ENCODE data around the gene TPRKB.
"Not testable (repeated sequence)": the region's sequence is repeated elsewhere in the genome, so short reads cannot be mapped to it uniquely, and the experiment has no call there.

Gene TPRKB

DNA sequence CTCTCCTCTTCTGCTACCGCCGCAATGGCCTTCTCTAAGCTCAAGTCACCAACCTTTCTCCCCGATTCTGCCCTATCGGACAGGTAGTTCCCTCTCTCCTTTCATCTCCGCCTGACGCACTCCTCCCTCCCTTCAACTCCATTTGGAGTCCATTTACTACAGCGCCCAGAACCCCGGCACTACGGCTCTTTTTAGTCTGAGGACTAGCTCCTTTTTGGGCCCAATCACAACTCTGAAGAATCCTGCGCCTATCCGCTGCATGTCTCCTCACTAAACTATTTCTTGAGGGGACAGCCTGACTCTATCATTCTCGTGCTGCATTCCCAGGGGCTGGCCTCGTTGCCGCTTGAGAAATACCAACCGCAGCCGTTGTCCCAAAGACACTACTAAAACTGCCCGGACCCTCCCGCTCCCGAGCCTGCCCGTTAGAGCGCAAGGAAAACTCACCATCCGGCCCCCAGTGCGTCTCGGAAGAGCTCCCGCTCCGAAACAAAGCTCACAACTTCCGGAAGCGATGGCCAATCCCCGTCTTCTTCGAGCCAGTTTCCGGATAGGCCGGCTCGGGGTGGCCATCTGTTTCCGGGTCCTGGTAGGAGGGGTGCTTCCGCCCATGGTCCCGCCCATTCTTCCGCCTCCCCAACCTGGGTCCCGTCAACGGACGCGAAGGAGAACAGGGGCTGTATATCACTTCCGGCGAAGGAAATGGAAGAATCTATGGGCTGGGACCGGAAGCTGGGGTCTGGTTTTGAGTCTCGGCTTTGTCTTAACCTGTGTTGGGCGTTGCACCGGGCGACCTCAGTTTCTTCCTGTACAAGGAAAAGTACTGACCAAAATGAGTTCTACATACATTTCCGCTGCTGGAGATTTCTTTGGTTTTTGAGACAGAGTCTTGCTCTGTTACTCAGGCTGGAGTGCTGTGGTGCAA, at the start of gene TPRKB:
Gene TPRKB, minus strand, starts transcription at position 491 of the 925 bp plus-strand sequence. CDS start 2,776 bp downstream, outside the sequence.
- DNase-seq = peak; percentile 89

DNA sequence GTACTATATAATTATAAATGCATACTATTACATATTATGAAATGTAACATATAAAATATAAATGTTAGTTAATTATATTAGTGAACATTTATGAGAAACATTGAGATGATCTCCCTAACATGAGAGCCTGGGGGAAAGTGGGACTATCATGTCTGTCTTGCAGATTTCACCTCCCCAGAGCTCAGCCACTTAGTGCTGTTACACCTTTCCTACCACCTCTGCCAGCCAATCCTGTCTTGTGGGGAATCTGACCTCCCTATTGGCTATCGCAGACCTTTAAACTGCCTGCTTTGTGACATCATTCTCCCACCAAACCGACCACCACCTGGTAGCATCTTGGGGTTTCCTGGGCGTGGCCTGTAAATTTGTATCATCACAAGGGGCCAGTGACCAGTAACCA, 46.7 kb upstream of the TPRKB start, which contains the start of gene C2orf78:
Gene C2orf78, plus strand, starts transcription at position 301 of the 400 bp plus-strand sequence. CDS start 127 bp downstream, outside the sequence.
- DNase-seq = not testable (repeated sequence)

DNA sequence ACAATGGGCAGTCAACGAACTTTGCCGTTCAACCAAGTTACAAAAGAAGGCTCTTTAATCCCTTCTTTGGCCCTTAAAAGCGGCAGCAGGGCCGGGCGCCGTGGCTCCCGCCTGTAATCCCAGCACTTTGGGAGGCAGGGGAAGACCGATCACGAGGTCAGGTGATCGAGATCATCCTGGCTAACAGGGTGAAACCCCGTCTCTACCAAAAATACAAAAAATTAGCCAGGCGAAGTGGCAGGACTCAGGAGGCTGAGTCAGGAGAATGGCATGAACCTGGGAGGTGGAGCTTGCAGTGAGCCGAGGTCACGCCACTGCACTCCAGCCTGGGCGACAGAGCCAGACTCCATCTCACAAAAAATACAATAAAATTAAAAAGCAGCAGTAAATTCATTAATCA, 46.3 kb upstream of the TPRKB start:
- DNase-seq = peak; percentile 22

DNA sequence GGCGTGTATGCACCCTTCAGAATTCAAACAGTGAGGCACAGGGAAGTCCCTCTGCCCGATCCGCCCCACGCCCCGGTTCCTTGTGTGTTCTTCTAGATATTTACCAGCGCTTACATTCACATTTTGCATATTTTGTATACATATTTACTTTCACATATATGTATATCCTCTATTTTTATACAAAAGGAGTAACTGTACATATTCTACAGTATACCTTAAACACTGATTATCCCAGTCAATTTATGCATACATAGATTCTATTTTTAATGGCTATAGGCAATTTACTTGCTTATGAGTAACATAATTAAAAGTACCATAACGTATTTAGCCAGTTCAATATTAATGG, 43.1 kb upstream of the TPRKB start:
- DNase-seq = no peak

DNA sequence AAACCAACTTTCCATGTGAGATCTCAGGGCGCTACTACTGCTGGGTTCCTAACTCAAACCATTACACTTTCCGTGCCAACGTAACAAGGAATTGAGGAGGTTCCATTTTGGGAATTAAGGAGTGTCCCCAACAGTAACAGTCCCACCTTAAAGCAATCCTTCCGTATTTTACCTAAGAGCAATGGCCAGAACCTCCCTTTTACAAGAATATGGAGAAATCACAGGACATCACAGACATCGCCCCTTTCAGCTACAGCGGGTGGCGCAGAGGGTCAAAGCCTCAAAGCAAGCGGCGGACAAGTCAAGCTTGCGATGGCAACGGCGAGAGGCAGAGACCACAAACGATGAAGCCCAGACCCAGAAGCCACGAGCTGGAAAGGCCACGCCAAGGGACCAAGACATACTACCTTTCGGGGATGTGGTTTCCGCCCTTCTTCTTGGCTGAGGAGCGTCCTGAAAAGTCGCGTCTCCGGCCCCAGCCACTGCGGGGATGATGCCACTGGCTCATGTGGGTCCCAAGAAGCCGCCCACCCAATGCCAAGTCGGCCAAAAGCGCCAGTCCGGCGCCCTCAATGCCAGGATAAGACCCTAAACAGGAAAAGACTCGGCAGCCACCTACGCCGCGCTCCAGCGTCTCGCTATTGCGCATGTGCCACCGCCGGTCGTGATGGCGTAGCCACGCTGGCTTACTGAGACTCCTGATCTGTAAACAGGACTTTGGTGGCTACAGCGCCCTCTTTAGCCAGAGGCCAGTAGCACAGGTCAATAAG, 42.5 kb upstream of the TPRKB start, which contains the start of gene DUSP11:
Gene DUSP11, minus strand, starts transcription at position 637 of the 770 bp plus-strand sequence. Its CDS starts 129 bp downstream, at position 508.
- peak; percentile 88 for DNase-seq

DNA sequence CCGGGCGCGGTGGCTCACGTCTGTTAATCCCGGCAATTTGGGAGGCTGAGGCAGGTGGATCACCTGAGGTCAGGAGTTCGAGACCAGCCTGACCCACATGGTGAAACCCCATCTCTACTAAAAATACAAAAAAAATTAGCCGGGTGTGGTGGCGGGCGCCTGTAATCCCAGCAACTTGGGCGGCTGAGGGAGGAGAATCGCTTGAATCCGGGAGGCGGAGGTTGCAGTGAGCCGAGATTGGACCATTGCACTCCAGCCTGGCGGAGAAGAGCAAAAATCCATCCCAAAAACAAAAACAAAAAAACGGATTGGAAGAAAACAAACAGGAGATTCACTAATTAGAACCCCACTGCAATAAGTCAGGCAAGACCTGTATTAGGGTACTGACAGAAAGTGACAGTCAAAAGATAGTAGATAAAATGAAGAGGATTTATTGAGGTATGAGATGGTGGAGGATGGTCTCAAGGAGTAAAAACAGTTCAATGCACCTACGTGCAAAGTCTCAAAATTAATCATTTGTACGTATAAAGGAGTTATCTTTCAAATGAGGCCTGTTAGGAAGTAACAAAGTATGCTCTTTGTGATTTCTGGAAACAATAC, 41.8 kb upstream of the TPRKB start:
- DNase-seq = not testable (repeated sequence)

DNA sequence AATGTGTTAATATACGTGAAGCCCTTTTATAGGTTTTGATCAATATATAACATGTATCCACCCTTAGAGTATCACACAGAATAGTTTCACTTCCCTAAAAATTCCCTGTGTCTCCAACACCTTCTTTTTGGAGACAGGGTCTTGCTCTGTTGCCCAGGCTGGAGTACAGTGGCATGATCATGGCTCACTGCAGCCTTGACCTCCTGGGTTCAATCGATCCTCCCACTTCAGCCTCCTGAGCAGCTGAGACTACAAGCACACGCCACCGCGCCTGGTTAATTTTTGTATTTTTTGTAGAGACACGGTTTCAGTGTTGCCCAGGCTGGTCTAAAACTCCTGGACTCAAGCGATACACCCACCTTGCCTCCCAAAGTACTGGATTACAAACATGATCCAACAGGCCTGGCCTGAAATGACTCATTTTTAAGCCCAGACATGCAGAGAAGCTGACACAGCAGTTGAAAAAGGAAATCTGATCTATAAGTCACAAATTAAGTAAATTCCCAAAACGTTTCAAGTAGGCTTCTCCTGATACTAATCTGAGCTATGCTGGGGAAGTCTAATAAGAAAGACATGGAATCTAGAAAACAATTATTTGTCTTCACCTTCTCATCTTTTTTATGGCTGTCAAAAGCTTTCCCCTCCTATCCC, 39.8 kb upstream of the TPRKB start:
- no peak for DNase-seq

DNA sequence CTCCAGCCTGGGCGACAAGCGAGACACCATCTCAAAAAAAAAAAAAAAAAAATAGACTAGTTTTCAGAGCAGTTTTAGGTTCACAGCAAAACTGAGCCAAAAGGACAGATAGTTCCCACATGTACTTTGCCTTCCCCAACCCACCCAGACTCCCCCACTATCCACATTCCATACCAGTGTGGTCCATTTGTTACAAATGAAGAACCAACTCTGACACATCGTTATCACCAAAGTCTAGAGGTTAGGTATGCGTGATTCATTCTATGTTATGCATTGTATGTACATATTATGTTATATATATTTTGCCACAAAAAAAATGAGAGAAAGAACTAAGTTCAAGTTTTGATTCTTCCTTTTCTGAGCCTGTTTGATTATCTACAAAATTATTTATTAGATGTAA, 39.2 kb upstream of the TPRKB start:
- DNase-seq = no peak

DNA sequence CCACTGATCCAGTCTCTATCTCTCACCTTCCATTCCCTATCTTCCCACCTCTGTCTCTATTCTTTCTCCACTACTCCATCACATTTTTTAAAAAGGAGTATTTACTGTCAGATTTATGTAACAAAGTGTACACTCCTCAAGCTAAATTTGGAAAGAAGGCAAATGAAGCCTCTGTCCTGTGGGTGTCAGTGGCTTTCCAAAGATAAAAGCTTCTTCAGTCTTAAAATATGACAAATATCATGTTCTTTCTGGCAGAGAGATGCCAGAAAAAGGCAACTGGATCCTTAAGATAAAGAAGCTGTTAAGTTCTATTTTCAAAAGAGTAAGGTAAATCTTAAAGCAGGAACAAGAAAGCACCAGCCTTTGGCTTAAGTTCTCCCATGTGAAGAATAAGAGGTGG, 35.7 kb upstream of the TPRKB start:
- no peak for DNase-seq

DNA sequence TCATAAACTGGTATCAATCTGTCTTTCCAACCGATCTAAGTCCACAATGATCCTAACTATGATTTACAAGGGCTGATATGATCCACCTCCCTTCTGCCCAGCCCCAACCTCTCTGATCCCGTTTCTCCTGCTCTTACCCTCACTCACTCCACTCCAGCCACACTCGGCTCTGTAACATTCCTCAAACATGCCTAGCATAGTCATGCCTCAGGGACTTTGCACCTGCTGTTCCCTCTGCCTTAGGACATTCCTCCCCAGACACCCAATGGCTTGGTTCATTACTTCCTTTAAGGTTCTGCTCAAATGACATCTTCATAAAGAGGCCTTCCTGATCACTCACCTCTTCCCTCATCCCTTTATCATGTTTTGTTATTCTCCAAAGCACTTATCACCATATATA, 33.6 kb upstream of the TPRKB start:
- DNase-seq = no peak

DNA sequence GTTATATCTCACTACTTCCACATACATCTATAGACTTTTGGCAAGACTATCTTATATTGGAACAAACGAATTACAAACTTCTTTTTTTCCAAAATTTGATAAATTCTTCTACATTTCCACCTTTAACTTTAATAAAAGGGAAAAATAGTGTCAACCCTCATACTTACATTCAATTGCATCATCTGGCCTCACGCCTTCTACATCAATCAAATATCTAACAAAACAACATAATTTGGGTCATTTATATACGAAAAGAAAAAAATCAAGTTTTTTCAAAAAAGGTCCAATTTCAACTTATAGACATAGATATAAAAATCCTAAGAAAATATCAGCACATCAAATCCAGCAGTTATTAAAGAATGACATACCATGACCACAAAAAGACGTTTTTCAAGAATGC, 29.8 kb upstream of the TPRKB start:
- DNase-seq = no peak

DNA sequence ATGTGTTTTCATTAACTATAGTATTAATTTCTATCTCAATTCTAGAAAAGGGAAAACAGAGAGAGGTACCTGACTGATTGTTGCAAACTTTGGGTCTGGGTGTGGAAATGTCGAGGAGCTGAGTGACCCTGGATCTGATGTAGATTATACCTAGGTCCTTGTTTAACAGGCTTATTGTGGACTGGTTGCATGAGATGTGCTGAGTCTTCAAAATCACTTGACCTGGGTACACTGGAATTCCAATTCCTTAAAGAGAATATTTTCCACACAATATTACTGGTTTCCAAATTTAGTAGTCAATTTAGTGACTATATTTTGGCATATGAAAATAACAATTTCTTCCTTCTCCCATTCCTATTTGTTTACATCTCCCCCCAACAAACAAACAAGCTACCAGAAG, 29.2 kb upstream of the TPRKB start:
- no peak for DNase-seq

DNA sequence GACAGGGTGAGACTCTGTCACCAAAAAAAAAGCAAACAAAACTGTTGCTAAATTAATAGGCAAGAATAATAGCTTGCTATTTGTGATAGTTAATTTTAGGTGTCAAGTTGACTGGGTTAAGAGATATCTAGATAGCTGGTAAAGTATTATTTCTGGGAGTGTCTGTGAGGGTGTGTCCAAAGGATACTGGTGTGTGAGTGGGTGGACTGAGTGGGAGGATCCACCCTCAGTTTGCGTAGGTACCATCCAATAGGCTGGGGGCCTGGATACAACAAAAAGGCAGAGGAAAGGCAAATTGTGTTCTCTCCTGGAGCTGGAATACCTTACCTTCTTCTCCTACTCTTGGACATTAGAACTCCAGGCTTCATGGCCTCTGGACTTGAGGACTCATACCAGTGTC, 27.8 kb upstream of the TPRKB start:
- DNase-seq = no peak

DNA sequence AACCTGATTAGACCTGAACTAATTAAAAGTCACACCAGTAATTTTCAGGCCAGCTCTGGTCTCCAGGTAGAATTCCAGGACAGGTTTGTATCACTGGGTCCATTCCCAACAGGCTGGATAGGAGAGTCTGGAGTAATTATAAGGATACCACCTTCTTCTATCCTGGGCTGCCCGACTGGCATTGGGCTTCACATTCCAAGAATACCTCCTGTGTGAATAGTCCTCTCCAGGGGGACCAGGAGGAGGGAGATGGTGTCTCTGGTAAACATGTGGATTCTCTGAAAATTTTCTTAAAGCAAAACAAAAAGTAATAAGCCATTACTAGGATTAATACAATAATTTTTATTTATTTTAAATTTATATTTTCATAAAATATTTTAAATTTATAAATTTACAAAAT, 25.4 kb upstream of the TPRKB start:
- no peak for DNase-seq

DNA sequence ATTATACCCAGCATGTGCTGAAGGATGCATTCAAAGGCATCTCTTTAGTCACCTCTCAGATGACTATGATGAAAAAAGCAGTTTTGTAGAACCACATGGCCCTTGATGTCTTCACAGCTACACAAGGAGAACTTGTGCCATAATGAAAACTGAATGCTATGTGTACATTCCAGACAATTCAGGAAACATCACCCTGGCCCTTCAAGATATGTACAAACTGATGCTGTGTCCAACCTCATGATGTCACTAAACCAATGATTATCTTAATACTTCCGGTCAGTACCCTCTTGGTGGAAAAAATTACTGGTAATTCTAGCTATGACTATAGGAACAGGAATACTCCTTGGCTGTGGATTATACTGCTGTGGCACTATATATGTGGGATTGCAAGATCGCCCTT, 22.8 kb upstream of the TPRKB start:
- no peak for DNase-seq

DNA sequence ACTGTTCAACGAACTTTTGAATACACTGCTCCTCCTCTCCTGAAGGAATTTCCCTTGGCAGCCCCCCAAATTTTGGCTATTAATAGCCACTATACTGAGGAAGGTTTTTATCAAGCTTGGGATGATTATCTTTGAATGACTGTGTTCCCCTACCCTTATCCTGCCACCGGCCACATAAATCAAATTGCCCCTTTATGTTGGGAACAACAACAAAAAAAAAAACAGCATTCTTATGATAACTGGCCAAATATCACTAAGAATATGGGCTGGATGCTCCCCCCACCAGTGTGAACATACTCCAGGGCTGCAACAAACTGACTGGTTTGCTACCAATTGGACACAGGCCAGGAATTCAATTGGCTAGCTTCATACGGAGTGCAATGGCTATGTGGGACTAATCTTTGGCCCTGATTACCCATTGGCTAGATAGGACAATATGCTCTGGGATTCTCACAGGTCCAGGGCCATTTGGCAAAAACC, 22.2 kb upstream of the TPRKB start:
- DNase-seq = no peak

DNA sequence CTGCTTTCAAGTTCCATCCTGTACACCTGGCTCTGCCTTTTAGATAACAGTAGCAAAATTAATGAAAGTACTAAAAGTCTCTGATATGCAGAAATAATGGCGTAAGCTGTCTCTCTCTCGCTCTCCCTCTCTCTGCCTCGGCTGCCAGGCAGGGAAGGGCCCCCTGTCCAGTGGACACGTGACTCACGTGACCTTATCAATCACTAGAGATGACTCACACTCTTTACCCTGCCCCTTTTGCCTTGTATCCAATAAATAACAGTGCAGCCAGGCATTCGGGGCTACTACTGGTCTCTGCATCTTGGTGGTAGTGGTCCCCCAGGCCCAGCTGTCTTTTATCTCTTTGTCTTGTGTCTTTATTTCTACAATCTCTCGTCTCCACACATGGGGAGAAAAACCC, 17.2 kb upstream of the TPRKB start:
- DNase-seq = not testable (repeated sequence)

DNA sequence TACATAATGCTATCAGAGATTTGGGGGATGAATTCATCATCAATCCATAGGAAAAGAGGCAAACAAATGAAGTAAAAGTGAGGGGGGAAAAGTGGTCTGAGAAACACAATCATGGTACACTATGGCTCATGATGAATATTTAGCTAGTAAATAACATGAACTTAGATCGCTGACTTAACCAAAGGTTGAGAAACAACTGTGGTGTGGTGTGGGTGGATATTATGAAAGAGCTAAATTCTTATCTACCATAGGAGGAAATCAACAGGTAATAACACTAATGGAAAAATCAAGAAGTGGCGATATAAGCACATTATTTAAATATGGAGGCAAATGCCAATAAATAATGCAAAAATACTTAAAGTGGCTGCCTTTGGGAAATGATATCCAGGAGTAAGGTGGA, 12.2 kb upstream of the TPRKB start:
- no peak for DNase-seq

DNA sequence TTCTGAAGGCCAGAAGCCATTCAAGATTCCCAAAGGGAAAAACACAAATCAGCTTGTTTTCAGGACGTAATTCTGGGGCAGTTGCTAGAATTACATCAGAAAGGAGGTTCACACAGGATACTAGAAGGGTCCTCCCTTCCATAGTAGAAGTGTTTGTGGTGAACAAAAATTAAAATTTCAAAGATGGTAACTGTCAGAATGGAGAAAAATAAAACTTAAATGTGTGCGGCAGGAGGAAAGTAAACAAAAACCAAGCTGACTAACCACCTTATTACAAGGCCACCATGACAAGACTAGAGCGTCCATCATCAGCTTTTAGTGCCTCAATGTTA, 9.7 kb upstream of the TPRKB start:
- DNase-seq = no peak

DNA sequence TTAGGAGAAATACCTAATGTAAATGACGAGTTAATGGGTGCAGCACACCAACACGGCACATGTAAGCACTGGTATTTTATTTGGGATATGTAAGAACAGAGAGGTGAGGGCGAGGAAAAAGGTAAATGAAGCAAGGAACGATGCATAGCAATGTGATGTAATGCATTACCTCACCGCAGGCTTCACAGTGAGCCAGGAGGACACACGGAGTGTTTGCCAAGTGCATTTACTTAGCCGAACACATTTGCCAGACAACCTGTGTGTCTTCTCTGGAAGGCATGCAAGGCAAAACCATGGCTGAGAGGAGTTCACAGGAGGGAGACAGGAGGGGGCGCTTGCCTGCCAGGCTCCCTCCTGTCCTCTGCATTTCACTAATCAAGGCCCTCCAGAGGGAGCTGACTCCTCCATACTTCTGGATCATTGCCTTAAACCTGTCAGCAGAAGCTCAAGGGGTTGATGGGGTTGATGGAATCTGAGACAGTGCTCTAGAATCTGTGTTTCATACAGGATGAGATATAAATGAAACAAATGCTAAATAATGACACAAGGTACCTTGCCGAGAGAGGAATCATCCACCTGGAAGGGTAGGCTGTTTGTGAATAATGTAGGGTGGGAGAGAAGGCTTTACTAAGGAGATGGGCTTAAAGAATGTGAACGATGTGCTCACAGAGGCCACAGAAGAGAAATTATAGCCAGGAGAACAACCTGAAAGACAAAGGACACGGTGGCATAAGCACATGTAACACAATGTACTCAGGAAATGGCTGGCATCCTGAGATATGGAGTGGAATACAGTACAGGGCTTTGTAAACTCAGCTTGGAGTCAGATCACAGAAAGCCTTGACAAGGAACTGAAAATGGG, 9.1 kb upstream of the TPRKB start:
- no peak for DNase-seq

DNA sequence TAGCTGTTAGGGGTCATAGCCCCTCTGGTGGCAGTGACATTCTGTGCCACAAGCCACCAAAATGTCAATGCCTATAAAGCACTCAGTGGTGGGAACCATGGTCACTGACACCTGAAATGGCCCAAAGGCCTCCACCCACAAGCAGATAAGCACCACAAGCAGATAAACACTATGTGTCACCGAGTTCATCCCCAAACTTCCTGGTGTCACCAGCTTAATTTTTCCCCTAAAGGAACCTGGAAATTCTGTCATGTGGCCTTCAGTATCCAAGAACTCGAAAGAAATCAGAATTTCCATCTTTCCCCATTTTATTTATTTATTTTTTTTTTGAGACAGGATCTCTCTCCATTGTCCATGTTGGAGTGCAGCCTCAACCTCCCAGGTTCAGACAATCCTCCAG, 3.6 kb upstream of the TPRKB start:
- no peak for DNase-seq

DNA sequence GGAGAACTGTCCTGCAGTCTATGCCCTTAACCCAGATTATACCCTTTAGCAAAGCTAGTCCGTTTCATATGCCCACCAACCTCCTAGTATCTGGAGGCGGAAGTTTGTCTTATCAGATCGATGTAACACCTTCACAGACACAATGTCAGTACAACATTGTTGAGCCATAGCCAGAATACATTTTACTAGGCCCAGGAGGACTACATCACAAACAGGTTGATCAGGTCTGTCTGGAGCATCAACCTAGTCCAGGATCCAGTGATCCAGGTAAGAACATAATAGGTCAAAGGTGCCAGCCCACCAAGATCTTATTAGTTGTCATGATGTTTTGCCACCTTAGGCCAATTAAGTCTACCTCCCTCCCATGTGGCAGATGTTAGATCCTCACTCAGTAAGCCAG, 2.0 kb upstream of the TPRKB start:
- no peak for DNase-seq

Measured in T1000 (cell line).